ENCODE measurements around the gene DDX27.

DNA sequence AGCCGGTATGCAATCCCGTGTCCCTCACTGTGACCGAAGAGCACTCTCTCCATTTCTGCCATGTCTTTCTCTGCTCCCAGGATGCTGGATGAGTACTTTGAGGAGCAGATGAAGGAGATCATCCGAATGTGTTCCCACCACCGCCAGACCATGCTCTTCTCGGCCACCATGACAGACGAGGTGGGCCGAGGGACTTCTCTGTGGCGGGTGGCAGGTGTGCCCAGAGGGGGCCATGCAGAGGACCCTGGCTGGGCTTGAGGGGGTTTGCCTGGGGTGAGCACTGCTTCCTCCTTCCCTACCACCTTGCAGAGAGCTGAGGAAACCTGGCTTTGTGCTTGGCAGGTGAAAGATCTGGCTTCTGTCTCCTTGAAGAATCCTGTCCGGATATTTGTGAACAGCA lies 14.0 kb downstream of the DDX27 start:
- TF ChIP-seq, protein P1, sequence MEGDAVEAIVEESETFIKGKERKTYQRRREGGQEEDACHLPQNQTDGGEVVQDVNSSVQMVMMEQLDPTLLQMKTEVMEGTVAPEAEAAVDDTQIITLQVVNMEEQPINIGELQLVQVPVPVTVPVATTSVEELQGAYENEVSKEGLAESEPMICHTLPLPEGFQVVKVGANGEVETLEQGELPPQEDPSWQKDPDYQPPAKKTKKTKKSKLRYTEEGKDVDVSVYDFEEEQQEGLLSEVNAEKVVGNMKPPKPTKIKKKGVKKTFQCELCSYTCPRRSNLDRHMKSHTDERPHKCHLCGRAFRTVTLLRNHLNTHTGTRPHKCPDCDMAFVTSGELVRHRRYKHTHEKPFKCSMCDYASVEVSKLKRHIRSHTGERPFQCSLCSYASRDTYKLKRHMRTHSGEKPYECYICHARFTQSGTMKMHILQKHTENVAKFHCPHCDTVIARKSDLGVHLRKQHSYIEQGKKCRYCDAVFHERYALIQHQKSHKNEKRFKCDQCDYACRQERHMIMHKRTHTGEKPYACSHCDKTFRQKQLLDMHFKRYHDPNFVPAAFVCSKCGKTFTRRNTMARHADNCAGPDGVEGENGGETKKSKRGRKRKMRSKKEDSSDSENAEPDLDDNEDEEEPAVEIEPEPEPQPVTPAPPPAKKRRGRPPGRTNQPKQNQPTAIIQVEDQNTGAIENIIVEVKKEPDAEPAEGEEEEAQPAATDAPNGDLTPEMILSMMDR (conservative IDR thresholded peaks at IDR 0.05; ENCODE audit: low read length): no peak
- no peak for TF ChIP-seq EZH2phosphoT487 (IDR thresholded peaks at IDR 0.05; ENCODE audit: borderline replicate concordance)
